Measurements from ENCODE around the gene PTMS.

PTMS gene

DNA sequence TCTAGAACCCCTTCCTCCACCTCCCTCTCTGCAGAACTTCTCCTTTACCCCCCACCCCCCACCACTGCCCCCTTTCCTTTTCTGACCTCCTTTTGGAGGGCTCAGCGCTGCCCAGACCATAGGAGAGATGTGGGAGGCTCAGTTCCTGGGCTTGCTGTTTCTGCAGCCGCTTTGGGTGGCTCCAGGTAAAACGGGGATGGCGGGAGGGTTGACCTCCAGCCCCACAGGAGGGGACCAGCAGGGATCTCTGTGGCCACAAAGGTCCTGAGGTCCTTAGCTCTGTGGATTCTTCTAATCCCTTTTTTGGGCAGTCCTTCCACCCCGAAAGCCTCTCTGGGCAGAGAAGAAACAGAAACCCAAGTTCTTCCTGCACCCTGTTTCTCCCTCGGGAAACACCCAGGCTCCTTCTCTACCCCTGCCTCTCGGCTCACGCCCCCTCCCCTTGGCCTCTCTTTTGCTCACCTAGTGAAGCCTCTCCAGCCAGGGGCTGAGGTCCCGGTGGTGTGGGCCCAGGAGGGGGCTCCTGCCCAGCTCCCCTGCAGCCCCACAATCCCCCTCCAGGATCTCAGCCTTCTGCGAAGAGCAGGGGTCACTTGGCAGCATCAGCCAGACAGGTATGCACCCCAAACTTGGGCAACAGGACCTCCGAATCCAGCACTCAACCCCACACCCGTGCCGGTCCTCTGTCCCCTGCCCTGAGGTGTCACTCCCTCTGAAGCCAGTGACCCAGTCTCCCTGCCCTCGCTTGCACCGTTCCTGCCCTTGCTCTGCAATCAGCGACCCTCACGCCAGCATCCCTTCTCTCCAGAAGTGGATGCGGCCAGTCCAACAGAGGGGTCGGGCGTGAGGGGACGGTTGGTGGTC lies 6.8 kb downstream of the PTMS start:
- no peak for DNase-seq

DNA sequence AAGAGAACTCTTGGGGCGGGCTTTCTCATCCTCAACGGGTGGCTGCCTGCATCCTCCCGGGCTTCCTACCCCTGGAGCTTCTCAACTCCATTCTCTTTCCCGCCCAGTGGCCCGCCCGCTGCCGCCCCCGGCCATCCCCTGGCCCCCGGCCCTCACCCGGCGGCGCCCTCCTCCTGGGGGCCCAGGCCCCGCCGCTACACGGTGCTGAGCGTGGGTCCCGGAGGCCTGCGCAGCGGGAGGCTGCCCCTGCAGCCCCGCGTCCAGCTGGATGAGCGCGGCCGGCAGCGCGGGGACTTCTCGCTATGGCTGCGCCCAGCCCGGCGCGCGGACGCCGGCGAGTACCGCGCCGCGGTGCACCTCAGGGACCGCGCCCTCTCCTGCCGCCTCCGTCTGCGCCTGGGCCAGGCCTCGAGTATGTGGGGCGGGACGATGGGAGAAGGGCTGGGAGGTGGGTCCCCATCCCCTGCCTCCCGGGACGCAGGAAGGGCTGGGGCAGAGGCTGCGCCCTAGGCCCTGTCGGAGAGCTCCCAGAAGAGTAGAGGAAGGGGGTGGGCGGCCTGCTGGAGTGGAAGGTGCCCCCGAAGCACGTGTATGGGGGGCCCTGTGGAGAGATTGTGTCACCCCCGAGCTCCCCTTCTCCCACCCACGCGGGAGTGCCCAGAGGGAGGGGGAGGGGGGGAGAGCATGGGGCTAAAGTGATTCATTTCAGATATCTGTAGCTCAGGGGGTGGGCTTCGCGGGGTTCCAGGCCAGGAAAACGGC lies 7.6 kb downstream of the PTMS start:
- DNase-seq: no peak

DNA sequence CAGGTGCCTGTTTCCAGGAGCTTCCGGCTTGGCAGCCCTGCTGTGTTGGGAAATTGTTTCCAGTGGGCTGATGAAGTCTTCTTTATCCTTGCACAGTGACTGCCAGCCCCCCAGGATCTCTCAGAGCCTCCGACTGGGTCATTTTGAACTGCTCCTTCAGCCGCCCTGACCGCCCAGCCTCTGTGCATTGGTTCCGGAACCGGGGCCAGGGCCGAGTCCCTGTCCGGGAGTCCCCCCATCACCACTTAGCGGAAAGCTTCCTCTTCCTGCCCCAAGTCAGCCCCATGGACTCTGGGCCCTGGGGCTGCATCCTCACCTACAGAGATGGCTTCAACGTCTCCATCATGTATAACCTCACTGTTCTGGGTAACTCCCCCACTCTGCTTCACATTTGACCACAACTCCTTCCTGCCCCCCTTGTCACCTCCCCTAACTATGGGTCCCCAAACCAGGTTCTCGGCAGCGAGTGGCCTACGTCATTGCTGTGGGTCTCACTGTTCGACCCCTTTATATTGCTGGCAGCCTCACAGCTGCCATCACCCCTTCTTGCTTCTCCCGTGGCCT lies 8.4 kb downstream of the PTMS start:
- DNase-seq: no peak

DNA sequence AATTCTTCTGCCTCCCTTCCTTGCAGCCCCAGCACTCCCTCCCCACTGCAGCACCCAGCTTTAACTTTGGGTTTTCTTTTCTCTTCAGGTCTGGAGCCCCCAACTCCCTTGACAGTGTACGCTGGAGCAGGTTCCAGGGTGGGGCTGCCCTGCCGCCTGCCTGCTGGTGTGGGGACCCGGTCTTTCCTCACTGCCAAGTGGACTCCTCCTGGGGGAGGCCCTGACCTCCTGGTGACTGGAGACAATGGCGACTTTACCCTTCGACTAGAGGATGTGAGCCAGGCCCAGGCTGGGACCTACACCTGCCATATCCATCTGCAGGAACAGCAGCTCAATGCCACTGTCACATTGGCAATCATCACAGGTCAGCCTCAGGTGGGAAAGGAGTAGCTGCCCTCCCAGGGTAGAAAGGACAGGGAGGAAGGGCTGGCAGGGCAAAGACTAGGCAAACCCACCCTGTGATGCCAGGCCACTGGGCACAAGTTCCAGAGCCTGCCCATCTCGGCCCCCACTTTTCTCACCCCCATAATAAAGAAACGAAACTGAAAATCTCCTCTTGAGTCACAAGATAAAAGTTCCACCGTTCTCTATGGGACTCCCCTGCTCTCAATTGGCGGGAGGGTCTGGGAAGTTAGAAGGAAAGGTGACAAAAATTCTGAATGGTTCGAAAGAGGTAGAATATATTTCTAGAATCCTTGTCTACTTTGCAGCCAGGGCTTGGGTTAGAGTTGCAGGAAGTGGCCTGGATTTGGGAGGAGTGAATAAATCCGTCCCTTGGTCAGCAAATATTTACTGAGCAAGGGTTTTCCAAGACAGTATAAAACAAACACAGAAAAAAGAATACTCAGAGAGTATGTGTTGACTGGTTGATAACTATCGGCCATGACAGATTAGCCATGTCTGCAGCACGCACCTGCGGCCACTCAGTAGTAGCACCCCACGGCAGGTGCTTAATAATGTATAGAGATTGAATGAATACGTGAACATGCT lies 9.3 kb downstream of the PTMS start:
- no peak for DNase-seq

DNA sequence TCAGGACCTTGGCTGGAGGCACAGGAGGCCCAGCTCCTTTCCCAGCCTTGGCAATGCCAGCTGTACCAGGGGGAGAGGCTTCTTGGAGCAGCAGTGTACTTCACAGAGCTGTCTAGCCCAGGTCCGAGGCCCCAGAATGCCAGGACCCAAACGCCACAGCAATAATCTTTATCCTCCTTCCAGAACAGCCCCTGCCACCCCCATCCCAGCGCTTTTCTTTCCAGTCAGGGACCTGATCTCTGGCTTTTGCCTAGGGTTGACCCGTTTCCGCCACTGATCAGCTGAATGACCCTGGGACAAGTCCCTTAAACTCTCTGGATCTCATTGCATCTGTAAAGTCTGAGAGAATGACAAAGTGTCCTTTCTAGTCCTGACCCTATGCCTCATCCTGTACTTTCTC lies 11.2 kb downstream of the PTMS start:
- DNase-seq: no peak

DNA sequence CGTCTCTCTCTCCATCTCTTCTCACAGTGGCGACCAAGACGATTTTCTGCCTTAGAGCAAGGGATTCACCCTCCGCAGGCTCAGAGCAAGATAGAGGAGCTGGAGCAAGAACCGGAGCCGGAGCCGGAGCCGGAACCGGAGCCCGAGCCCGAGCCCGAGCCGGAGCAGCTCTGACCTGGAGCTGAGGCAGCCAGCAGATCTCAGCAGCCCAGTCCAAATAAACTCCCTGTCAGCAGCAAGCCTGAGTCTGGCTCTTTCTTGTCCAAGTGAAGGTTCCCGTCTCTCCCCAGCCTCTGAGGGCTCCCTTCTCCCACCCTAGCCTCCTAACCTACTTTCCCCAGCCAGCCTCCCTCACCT lies 12.0 kb downstream of the PTMS start:
- no peak for DNase-seq

DNA sequence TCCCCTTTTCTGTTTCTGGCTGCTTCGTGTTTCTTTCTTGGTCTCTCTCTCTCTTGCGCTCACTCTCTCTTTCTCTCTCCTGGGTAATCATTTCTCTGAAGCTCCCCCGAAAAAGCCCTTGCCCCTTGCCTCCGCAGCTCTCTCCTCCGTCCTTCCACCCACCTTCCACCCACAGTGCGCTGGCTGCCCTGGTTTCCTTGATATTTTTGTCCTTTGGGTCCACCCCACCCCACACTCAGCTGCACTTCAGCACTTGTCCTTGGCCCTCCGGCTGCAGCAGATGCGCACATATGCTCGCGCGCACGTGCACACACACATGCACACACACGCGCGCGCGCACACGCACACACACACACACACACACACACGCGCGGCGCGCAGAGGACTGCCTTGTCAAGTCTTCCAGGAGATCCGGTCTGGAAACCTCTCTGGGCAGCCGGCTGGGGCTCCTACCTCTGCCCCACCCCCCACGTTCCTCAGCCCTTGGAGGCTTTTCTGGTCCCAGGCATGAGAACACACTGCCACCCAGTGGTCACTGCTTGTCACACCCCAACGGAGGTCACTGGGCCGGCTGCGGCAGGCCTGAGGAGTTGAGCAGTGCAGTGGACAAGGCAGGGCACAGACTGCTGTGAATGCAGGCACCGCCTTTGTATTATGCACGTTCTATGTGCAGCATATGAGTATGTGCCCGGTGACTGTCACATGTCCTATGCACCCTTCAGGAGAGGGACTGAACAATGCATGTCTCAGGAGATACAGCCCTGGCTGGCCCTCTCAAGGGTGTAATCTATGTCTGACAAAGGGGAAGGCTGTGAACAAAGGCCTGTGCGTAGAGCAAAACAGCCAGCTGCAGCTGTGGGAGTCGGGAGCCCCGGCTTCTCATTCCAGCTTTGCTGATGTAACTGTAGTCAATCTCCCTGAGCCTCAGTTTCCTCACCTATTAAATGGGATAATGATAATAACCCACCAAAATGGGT lies 12.7 kb downstream of the PTMS start:
- DNase-seq: peak; percentile 91 to 97

DNA sequence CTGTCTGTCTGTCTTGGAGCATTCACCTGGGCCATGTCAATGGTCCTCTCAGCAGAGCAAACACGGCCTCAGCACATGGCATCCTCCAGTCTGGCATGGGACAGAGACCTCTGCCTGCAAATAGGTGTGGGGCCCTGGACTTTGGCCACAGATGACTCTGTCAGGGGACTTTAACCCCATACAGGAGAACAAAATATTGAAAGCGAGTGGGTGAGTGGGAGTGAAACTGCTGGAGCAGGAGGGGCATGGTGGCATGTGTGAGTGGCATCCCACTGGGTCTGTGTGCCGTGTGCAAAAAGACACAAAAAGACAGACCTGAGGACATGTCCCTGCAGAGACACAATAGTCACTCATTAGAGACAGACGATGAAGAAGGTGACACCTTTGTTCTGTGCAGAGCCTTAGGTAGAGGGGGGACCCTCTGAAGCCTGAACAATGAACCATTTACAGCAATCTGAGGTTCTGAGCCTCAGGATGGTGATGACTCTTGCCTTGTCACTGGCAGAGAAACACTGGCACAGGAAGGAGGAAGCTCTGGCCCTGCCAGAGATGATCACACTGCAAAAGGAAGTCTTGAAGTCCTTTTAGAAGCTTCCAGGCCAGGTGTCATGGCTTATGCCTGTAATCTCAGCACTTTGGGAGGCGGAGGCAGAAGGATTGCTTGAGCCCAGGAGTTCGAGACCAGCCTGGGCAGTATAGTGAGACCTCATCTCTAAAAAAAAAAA lies 13.7 kb downstream of the PTMS start:
- DNase-seq: no peak

DNA sequence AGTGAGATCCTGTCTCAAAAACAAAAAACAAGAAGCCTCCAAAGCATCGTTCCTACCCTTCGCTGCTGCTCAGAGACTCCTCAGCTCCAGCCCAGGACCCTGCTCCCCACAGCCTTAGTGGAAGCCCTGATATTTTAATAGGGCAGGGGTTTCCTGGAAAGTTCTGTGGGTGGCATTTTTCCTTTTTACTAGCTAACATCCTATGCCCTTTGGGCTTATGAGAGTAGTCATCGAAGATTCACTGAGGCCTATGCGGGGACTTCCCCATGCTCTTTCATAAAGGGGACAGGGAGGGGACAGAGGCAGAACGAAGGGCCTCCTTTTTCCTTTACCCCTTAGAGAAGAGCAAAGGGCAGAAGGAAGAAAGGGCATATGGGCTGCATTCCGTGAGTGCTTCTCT lies 14.4 kb downstream of the PTMS start:
- DNase-seq: no peak

DNA sequence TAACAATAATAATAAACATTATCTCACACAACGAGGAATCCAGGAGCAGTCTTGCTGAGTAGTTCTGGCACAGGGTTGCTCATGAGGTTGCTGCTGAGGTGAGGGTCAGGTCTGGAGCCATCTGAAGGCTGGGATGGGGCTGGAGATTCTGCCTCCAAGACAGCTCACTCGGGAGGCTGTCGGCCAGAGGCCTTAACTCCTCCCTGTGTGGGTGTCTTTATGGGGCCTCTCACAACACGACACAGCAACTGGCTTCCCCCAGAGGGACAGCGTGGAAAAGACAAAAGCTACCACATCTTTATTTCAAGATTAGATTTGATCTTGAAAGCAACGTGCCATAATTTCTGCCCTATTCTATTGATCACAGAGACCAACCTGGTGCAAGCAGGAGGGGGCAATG lies 16.0 kb downstream of the PTMS start:
- no peak for DNase-seq

DNA sequence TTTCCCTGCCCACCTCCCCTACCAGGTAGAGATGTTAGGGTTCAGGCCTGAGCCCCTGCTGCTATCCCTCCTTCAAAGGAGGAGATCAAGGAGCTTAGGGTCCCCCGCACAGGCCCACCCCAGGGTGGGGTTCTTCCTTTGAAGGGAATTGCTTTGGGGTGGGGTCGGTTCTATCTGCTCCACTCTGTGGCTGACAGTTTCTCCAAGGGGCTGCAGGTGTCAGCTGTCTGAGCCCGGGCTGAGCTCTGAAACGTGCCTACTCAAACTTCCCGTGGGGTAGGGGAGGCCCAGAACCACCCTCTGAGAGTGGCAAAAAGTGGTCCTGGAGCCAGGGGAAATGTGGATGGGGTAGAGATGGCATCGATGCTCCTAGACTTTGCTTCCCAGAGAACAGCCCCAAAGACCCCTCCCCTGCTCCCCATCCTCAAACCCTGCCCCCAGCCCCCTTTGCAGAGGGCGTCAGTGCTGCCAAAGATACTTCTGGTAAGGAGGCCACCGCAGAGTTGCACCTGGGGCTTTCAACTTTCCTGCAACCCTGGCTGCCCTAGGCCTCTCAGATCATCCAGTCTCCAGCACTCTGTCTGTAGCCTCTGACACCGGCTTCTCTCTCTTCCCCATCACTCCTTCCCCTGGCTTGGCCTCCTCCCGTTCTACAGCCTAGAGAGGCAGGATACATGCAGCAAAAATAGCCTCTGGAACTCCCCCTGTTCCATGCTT lies 16.8 kb downstream of the PTMS start:
- no peak for DNase-seq

DNA sequence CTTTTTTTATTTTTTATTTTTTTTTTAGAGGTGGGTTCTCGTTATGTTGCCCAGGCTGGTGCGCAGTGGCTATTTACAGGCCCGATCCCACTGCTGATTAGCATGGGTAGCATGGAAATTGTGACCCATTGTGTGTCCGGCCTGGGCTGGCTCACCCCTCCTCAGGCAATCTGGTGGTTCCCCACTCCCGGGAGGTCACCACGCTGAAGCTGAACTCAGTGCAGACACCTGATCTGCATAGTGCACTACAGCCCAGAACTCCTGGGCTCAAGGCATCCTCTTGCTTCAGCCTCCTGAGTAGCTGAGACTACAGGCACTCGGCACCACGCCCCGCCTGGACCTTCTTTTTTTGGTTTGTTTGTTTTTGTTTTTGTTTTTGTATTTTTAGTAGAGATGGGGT lies 17.7 kb downstream of the PTMS start:
- DNase-seq: no peak

DNA sequence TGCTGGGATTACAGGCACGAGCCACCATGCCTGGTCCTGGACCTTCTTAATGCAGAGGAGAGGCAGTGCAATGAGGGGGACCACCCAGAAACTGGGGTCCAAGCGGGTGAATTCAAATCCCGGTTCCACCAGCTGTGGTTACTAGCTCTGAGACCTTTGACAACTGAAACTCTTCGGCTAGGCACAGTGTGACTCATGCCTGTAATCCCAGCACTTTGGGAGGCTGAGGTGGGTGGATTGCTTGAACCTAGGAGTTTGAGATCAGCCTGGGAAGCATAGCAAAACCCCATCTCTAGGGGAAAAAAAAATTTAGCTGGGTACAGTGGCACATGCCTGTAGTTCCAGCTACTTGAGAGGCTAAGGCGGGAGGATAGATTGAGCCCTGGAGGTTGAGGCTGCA lies 18.1 kb downstream of the PTMS start:
- no peak for DNase-seq

DNA sequence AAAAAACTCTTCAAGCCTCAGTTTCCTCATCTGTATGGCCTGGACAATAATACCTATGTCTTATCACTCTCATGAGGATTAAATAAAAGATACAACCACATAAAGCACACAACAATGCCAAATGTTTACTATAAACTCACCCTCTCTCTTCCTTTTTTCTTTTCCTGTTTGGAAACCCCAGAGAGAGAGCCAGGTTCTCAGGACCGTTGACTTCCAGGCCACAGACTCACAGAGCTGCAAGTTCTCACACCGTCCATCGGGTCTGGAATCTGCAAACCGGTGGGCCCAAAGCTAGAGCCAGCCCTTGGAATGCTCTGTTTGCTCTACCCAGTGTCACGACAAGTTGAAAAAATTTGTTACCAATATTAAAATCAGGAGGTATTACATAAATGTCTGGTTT lies 18.6 kb downstream of the PTMS start:
- no peak for DNase-seq

DNA sequence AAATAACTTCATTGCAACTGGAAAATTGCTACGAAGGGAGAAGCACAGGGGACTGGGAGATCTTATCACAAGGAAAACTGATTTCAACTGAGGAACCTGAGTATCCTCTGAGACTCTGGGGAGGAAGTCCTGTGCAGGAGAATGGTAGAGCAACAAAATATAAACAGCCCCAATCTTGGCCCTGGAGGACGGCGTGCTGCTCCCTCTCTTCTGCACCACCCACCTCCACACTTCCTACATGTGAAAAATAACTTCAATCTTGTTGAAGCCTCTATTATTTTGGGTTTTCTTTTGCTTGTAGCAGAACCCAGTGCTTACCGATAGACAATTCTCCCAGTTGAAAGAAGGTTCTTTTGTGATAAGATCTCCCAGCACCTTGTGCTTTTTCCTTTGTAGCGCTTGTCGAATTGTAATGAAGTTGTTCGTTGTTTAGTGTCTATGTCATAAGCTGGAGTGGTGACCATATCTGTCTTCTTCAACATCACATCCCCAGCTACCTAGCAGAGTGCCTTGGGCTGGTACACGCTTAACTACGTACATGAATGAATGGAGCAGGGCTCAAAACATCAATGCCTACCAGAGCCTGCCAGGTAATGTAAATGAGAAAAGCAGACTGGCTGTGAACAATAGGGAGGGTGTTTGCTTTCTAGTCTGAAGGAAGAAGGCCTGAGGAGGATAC lies 20.4 kb downstream of the PTMS start:
- no peak for DNase-seq

DNA sequence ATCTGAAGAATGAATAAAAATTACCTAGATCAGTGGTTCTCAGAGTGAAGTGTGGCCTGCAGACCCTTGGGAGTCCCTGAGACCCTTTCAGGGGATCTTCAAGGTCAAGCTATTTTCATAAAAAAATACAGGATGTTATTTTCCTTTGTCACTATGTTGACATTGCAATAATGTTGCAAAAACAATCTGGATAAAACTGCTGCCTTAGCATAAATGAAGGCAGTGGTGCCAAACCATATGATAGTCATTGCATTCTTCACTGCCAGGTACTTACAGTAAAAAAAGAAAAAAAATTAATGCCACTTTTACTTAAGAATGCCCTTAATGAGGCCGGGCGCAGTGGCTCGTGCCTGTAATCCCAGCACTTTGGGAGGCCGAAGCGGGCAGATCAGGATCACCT lies 21.1 kb downstream of the PTMS start:
- DNase-seq: no peak

DNA sequence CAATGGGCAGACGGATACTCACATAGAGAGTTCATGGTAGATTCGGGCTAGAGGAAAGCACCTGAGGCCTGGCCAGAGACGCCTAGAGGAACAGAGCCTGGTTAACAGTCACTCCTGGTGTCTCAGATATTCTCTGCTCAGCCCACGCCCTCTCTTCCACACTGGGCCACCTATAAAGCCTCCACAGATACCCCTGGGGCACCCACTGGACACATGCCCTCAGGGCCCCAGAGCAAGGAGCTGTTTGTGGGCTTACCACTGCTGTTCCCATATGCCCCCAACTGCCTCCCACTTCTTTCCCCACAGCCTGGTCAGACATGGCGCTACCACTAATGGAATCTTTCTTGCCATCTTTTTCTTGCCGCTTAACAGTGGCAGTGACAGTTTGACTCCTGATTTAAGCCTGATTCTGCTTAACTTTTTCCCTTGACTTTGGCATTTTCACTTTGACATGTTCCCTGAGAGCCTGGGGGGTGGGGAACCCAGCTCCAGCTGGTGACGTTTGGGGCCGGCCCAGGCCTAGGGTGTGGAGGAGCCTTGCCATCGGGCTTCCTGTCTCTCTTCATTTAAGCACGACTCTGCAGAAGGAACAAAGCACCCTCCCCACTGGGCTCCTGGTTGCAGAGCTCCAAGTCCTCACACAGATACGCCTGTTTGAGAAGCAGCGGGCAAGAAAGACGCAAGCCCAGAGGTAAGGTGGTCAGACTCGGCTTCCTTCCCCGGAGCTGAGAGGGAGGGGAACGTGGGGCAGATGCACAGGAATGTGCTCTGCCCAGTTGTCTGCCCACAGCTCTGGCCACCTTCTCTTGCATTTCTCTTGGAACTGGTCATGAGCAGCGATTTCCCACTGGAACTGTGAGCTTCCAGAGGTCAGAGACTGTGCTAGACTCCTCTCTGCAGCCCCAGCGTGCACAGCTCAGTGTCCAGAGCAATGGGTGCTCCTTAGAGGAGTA lies 23.1 kb downstream of the PTMS start, which contains the start of gene CD4:
Gene CD4 (plus strand): TSS at position 557 of the 953 bp plus-strand sequence. CDS start 10,611 bp downstream, outside the sequence.
- DNase-seq: no peak

DNA sequence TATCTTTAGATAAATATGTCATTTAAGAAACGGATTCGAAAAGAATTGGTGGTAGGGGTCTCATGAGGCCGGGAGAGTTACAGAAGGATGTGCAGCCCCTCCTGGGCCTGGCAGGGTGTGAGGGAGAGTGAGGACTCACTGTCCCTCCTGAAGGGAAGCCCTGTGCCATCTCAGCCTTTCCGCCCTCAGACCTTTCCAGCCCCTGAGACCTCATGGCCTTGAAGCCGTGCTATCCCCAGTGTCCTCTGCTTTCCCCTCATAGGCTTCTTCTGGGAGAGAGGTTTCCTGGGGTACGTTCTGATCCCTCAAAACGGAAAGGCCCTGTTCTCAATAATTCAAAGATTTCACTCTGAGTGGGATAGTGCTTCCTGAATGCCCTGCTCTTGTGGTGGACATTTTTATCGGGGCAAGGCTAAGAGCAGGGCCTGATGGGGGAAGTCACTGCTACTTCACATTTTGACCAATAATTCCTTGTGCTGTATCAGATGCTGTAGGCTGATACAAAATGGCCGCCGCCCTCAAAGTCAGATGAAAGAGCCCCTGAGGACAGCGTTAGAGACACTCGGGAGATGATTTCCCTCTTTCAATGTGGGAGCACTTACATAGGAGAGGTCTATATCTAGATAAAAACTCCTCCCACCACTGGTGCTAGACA lies 24.5 kb downstream of the PTMS start:
- DNase-seq: no peak
